Testis (tissue), 3 donors: ENCODE measurements around the gene CYTH4. TPM values are rescaled to one million over a fixed set of nuclear protein-coding genes. Genes with fewer than 3 reads are reported as not detected.

Experiments
- DNase-seq: peaks from one replicate; pipeline ENCODE4 v3.0.0-alpha.2; 2019
- H3K27ac ChIP-seq, 2 donors: fragments of 200-600 bp; sonication (generic); one replicate each; pipeline ENCODE4 v1.5.1; 2019
- H3K27me3 ChIP-seq: fragments of 200-600 bp; sonication (generic); one replicate; pipeline ENCODE4 v1.5.1; 2019
- H3K36me3 ChIP-seq: fragments of 200-600 bp; sonication (generic); one replicate; pipeline ENCODE4 v1.5.1; 2017; ENCODE audit warnings: low read depth; ENCODE audit errors: missing control alignments
- H3K4me1 ChIP-seq: fragments of 200-600 bp; sonication (generic); one replicate; pipeline ENCODE4 v1.5.1; 2019
- H3K4me3 ChIP-seq, 2 donors: fragments of 200-600 bp; sonication (generic); one replicate each; pipeline ENCODE4 v1.5.1; 2017 to 2019
- H3K9me3 ChIP-seq: fragments of 200-600 bp; sonication (generic); one replicate; pipeline ENCODE4 v1.5.1; 2017
- CTCF ChIP-seq, 3 experiments: fragments of 450-650 bp in 2 of 3; fragments of 200-600 bp in 1 of 3; sonication (generic) in 1 of 3; IDR thresholded peaks; one replicate each; pipeline ENCODE4 v1.5.1; 2016 to 2019; ENCODE audit warnings: antibody characterized with exemption in 3 of 3, mild to moderate bottlenecking in 2 of 3, moderate library complexity in 1 of 3
- POLR2A ChIP-seq: fragments of 450-650 bp; IDR thresholded peaks from one replicate; pipeline ENCODE4 v1.6.1; 2017; ENCODE audit warnings: antibody characterized with exemption, mild to moderate bottlenecking, moderate library complexity
- WGBS, 2 donors: methylation state at CpG; one replicate each; pipeline ENCODE4 v1.1.5; 2018; 5-methylcytosine and 5-hydroxymethylcytosine counted together
- intact Hi-C: fragments of 100-400 bp; cut with DNase I; formaldehyde crosslinking; loops from one replicate; pipeline ENCODE4 v1.15.1; 2023; ENCODE audit warnings: low total_unique reads
- polyA plus RNA-seq: library from polyadenylated mRNA; stranded (reverse); fragments of 350-450 nt; fragmentation: Illumina TruSeq; extraction: RNeasy Lipid Tissue Mini Kit (QIAGEN cat#74804); gene quantifications from one replicate; pipeline ENCODE4 v1.2.3, GENCODE V29; 2014; ENCODE audit warnings: low read depth, low replicate concordance; ENCODE audit not compliant: insufficient read depth
- total RNA-seq, 2 donors: library from RNA; depleted of rRNA; stranded (reverse); fragments of >200 nt; gene quantifications; one replicate each; pipeline ENCODE4 v1.2.3, GENCODE V29; 2016

Gene CYTH4
- total and polyA plus RNA-seq, 3 donors from 2014 or later, result 2.7 to 7.2 (median 6.8) TPM

GRCh38 chr22:37274380-37274862 is 7.9 kb upstream of the CYTH4 start:
- Histone ChIP-seq H3K27ac (no peak overlapping the region), H3K4me1 (no peaks in the 10 kb centered on the region), H3K9me3 (no peaks in the 10 kb centered on the region), H3K27me3 (no peaks in the 10 kb centered on the region), H3K36me3 (no peaks in the 10 kb centered on the region), H3K4me3 (no peak overlapping the region)
- 70 to 76% methylated on average over 6 to 12 of the region's 12 CpGs for whole genome bisulfite sequencing, 2 donors
- peak; percentile 29 for DNase-seq
- intact Hi-C loops, result no loop called here
- no peak for TF ChIP-seq CTCF (IDR thresholded peaks at IDR 0.05)
- no peak for TF ChIP-seq POLR2A

- WGBS, 2 donors, result 88 to 91% methylated on average over 5 to 11 of the region's 11 CpGs
- H3K27me3 ChIP-seq, result no peaks in the 10 kb centered on the region
- DNase-seq, result no peak
- no peak for TF ChIP-seq CTCF (IDR thresholded peaks at IDR 0.05)
- no peak for TF ChIP-seq POLR2A
- H3K4me3 ChIP-seq, result no peak overlapping the region
- no peak overlapping the region for H3K27ac ChIP-seq
- H3K9me3 ChIP-seq, result no peaks in the 10 kb centered on the region
- H3K36me3 ChIP-seq, result no peaks in the 10 kb centered on the region
- no peaks in the 10 kb centered on the region for H3K4me1 ChIP-seq
- intact Hi-C loops, result no loop called here
These were observed 7.2 kb upstream of the CYTH4 start for GRCh38 chr22:37275134-37275533.

GRCh38 chr22:37275622-37276021 is 6.7 kb upstream of the CYTH4 start:
- no peak for TF ChIP-seq CTCF (IDR thresholded peaks at IDR 0.05)
- TF ChIP-seq POLR2A, result no peak
- H3K27ac ChIP-seq, result no peak overlapping the region

GRCh38 chr22:37276776-37277175 is 5.5 kb upstream of the CYTH4 start:
- Histone ChIP-seq H3K9me3 (no peaks in the 10 kb centered on the region), H3K36me3 (no peaks in the 10 kb centered on the region), H3K4me3 (no peak overlapping the region), H3K27ac (no peak overlapping the region), H3K27me3 (no peaks in the 10 kb centered on the region), H3K4me1 (no peaks in the 10 kb centered on the region)
- WGBS, 2 donors, result 81 to 91% methylated on average over 2 of the region's 2 CpGs
- no peak for DNase-seq
- intact Hi-C loops, result no loop called here
- TF ChIP-seq POLR2A, result no peak
- no peak for TF ChIP-seq CTCF (IDR thresholded peaks at IDR 0.05)

More at GRCh38 chr22:37275622-37276021, 6.7 kb upstream of the CYTH4 start:
- Histone ChIP-seq H3K4me3 (no peak overlapping the region), H3K36me3 (no peaks in the 10 kb centered on the region), H3K27me3 (no peaks in the 10 kb centered on the region), H3K4me1 (no peaks in the 10 kb centered on the region), H3K9me3 (no peaks in the 10 kb centered on the region)
- 82 to 92% methylated on average over 5 of the region's 5 CpGs for WGBS, 2 donors
- DNase-seq, result no peak
- intact Hi-C loops, result no loop called here

- Histone ChIP-seq H3K9me3 (no peaks in the 10 kb centered on the region), H3K27ac (no peak overlapping the region), H3K36me3 (no peaks in the 10 kb centered on the region), H3K27me3 (no peaks in the 10 kb centered on the region), H3K4me1 (no peaks in the 10 kb centered on the region), H3K4me3 (no peak overlapping the region)
- DNase-seq, result no peak
- no peak for TF ChIP-seq POLR2A
- TF ChIP-seq CTCF (IDR thresholded peaks at IDR 0.05), result no peak
- 69 to 82% methylated on average over 11 of the region's 11 CpGs for WGBS, 2 donors
- intact Hi-C loops, result no loop called here
These were observed 4.9 kb upstream of the CYTH4 start for GRCh38 chr22:37277384-37277783.
